Measurements from ENCODE around the gene ZMIZ1. TPM values are rescaled to one million over a fixed set of nuclear protein-coding genes. Genes with fewer than 3 reads are reported as not detected.

ZMIZ1 gene
- total RNA-seq, 4 donors from 2014 or later, result 18.7 to 188 (median 36.7) TPM

DNA sequence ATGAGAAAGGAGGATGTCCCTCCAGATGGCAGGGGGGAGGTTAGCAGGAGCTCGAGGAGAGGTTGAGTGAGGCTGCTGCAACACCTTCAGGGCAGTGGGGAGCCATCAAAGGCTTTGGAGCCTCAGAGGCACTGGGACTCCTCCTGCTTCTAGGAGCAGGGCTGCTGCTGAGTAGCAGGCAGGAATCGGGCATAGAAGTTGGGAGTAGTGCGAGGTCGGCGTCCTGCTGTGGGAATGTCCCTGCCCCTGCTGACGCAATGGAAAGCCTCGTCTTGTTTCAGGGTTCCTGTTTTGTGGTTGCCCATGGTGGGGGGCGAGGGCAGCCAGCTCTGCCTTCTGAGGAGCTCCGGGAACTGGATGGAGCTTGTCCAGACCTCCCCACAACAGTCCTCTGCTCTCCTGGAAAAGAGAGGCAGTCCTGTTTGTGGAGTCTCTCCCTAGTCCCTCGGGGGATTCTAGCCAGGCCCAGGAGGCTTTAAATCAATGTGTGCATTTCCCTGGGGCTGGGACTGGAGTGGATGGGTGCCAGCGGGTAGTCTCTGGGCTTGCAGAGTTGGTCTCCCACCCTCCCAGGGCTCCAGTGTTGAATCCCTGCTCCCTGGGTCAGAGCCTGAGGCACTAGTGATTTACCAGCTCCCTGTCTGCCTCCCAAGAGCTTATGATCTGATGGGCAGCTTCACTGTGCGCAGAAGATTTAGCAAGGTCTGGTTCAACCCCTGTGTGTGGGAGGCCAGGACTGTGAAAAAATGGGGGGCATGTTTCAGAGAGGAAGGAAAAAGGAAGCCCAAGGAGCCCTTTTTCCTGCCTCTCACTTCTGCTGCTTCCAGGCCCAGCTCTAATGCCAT lies 179.8 kb downstream of the ZMIZ1 start:
- Histone ChIP-seq H3K27me3 (no peaks in the 10 kb centered on the region), H3K4me1 (peaks cover 7 to 55% of the 10 kb centered on the region in 2 donors), H3K27ac (peak overlapping the region; percentile 77 to 86), H3K9me3 (no peaks in the 10 kb centered on the region), H3K36me3 (no peaks in the 10 kb centered on the region), H3K4me3 (no peak overlapping the region)
- TF ChIP-seq POLR2A (IDR thresholded peaks at IDR 0.05) (peak in 1 of 2 donors; percentile 13), CTCF (IDR thresholded peaks at IDR 0.05) (no peak)
- peak; percentile 60 to 69 for DNase-seq
- intact Hi-C loops (cut with DNase I; ENCODE audit: low total_unique reads), result no loop called here

DNA sequence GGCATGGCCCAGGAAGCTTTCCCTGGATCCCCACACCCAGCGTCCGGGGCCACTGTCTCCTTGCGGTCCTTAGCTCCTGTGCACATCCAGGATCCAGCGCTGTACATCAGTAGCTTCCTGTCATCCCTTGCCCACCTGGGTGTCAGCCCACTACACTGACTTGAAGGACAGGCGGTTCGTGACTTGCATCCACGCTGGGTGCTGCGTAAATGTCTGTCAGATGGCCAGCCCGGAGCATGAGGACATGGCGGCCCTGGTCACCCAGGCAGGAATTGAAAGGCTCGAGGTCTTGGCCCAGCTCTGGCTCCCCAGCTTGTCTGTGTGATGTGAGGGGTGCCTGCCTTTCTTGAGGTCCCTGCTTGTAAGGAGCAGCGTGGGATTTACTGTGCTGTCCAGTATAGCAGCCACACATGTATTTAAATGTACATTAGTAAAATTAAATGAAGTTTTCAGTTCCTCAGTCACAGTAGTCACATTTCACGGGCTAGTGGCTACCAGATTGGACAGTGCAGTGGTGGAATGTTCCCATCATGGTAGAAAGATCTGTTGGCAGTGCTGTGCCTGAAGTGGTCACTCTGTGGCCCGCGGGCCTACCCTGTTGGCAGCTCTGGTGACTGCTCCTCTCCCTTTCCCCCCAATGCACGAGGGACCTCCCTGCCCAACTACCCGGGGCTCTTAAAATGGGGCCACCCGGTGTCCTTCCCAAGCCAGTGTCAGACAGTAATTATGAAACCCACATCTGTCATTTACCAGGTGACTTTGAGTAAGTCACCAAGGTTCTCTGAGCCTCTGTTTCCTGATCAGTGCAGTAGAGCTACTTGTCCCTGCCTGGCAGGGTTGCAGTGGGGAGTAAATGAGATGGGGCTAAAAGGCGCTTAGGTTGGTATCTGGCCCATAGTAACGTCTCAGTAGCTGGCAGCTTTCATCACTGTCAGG lies 180.7 kb downstream of the ZMIZ1 start:
- Histone ChIP-seq H3K27me3 (no peaks in the 10 kb centered on the region), H3K4me3 (no peak overlapping the region), H3K36me3 (no peaks in the 10 kb centered on the region), H3K27ac (peak overlapping the region; percentile 77 to 86), H3K4me1 (peaks cover 7 to 58% of the 10 kb centered on the region in 2 donors), H3K9me3 (no peaks in the 10 kb centered on the region)
- no peak for DNase-seq
- intact Hi-C loops (cut with DNase I; ENCODE audit: low total_unique reads), result no loop called here
- TF ChIP-seq POLR2A (IDR thresholded peaks at IDR 0.05) (no peak), CTCF (IDR thresholded peaks at IDR 0.05) (no peak)

DNA sequence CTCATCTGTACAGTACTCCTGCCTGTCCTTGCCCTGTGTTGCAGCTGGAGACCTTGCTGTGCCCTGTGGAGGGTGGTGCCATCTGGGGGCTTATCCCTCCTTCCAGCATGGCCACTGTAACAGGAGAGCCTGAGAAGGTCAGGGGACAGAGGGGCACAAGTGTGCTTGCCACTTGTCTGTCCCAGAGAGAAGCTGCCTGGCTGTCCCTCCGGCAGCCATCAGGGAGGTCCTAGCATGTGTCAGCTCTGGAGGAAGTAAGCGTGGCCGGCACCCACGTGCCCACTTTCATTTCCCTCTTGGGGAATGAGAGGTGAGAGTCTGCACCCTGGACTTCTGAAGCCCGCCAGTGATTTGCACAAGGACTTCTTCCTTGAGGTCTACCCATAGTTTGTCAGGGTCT lies 181.5 kb downstream of the ZMIZ1 start:
- TF ChIP-seq POLR2A (IDR thresholded peaks at IDR 0.05) (no peak), CTCF (IDR thresholded peaks at IDR 0.05) (no peak)
- no peak overlapping the region for H3K4me3 ChIP-seq
- H3K27ac ChIP-seq, result peak overlapping the region in 1 of 2 donors; percentile 12
- H3K27me3 ChIP-seq, result no peaks in the 10 kb centered on the region
- DNase-seq, result no peak
- intact Hi-C loops (cut with DNase I; ENCODE audit: low total_unique reads), result no loop called here
- no peaks in the 10 kb centered on the region for H3K36me3 ChIP-seq
- H3K9me3 ChIP-seq, result no peaks in the 10 kb centered on the region
- H3K4me1 ChIP-seq, result peaks cover 7 to 52% of the 10 kb centered on the region in 2 donors

GRCh38 chr10:79252450-79252849 lies 183.7 kb downstream of the ZMIZ1 start:
- TF ChIP-seq POLR2A (IDR thresholded peaks at IDR 0.05), result no peak
- TF ChIP-seq CTCF (IDR thresholded peaks at IDR 0.05), result no peak
- no peak overlapping the region for H3K27ac ChIP-seq
- intact Hi-C loops (cut with DNase I; ENCODE audit: low total_unique reads), result no loop called here
- DNase-seq, result no peak
- H3K27me3 ChIP-seq, result no peaks in the 10 kb centered on the region
- H3K4me3 ChIP-seq, result no peak overlapping the region
- H3K36me3 ChIP-seq, result no peaks in the 10 kb centered on the region
- peaks cover 3 to 30% of the 10 kb centered on the region in 2 donors for H3K4me1 ChIP-seq
- no peaks in the 10 kb centered on the region for H3K9me3 ChIP-seq
